ENCODE data around the gene MACROD2. TPM values are rescaled to one million over a fixed set of nuclear protein-coding genes. Genes with fewer than 3 reads are reported as not detected.

Gene MACROD2
- polyA plus RNA-seq, 2 of the 4 experiments (the other 2 are of a cell fraction) = 0.96 to 1.3 TPM

DNA sequence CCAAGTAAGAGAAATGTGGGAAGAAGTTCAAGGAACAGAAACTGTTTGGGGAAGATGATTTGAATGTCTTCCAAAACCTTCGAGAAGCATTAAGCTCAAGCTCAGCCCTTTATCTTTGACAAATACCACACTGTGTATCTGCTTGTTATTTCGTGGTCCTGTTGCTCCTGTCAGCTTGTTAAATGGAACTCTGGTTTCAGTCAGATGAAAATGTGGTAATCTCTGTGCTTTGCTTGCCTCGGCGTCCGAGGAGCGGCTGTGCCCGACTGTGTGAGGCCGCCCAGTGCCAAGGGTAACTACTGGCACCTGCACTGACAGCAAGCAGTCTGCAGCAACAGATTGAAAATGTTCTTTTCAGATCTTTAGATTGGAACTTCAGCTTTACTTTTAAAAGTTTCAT, 920.0 kb downstream of the MACROD2 start:
- H3K4me3 ChIP-seq = no peak overlapping the region
- no peak overlapping the region for H3K27ac ChIP-seq
- no peak for DNase-seq (ENCODE audit: low read depth in 1 of 2, low spot score in 1 of 2)
- ATAC-seq = no peak
- WGBS (ENCODE audit: missing lambda C conversion rate) = 87% methylated on average over 8 of the region's 8 CpGs
- POLR2A ChIA-PET = no interaction called here
- H3K4me2 ChIP-seq = no peak overlapping the region
- TF ChIP-seq NR3C1 (IDR thresholded peaks at IDR 0.05) = no peak
- TF ChIP-seq FOXS1 (CRISPR knock-in tag; IDR thresholded peaks at IDR 0.05) = no peak
- TF ChIP-seq TFCP2L1 (CRISPR knock-in tag; IDR thresholded peaks at IDR 0.05) = no peak
- no peak for TF ChIP-seq HEYL (CRISPR knock-in tag; IDR thresholded peaks at IDR 0.05)
- TF ChIP-seq EHMT2 (IDR thresholded peaks at IDR 0.05; ENCODE audit: low read depth) = no peak
- no peak for TF ChIP-seq JUN (IDR thresholded peaks at IDR 0.05)
- no peak for TF ChIP-seq FOSL2 (IDR thresholded peaks at IDR 0.05)
- no peak for TF ChIP-seq FOSL2 (CRISPR knock-in tag; IDR thresholded peaks at IDR 0.05)
- TF ChIP-seq, protein P1, sequence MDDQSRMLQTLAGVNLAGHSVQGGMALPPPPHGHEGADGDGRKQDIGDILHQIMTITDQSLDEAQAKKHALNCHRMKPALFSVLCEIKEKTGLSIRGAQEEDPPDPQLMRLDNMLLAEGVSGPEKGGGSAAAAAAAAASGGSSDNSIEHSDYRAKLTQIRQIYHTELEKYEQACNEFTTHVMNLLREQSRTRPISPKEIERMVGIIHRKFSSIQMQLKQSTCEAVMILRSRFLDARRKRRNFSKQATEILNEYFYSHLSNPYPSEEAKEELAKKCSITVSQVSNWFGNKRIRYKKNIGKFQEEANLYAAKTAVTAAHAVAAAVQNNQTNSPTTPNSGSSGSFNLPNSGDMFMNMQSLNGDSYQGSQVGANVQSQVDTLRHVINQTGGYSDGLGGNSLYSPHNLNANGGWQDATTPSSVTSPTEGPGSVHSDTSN (IDR thresholded peaks at IDR 0.05) = no peak
- TF ChIP-seq REST (IDR thresholded peaks at IDR 0.05) = no peak
- no peak for TF ChIP-seq CBX8 (IDR thresholded peaks at IDR 0.05)
- TF ChIP-seq MAZ (IDR thresholded peaks at IDR 0.05; ENCODE audit: borderline replicate concordance, low read depth, low read length) = no peak
- TF ChIP-seq RFX5 (IDR thresholded peaks at IDR 0.05) = no peak
- CTCF ChIA-PET = no interaction called here
- peak; percentile 78 for FAIRE-seq
- peaks cover 10% of the 10 kb centered on the region for H3K4me1 ChIP-seq
- H3K9me3 ChIP-seq = no peaks in the 10 kb centered on the region

DNA sequence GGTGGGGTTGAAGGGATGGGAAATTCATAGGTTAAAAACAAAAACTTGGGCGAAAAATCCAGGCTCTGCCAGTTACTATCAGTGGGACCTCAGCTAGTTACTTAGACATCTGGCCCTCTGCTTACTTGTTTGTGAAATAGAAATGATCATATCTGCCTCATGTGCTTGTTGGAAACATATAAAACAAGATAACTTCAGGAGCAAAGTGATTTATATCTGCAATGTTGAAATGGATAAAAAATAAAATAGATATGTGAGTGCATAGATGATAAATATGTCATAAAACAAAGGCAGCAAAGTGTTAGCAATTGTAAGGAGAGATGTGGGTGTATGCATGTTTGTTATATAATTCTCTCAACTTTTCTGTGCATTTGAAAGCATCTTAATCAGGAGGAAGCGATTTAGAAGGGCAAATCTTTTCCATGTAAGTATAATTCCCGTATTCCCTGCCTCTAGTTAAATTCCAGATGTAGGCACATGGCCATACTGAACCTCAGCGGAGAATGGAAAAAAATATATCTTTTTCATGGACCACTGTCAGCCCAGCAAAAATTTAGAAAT, 921.1 kb downstream of the MACROD2 start:
- ChIA-PET CTCF (interaction anchor here (0.6 kb wide), 1 partner anchor 274 kb away, joined by 3 read pairs; no protein-coding TSS in a partner anchor), POLR2A (no interaction called here)
- H3K27ac ChIP-seq = no peak overlapping the region
- WGBS (ENCODE audit: missing lambda C conversion rate) = 70% methylated on average over 4 of the region's 4 CpGs
- H3K4me3 ChIP-seq = no peak overlapping the region
- H3K4me2 ChIP-seq = no peak overlapping the region
- FAIRE-seq (peak; percentile 28), ATAC-seq (no peak), DNase-seq (ENCODE audit: low read depth in 1 of 2, low spot score in 1 of 2) (no peak)
- no peaks in the 10 kb centered on the region for H3K9me3 ChIP-seq
- TF ChIP-seq MAX (IDR thresholded peaks at IDR 0.05) (no peak), TFCP2L1 (CRISPR knock-in tag; IDR thresholded peaks at IDR 0.05) (no peak), FOSB (CRISPR knock-in tag; IDR thresholded peaks at IDR 0.05) (no peak), PHF8 (IDR thresholded peaks at IDR 0.05; ENCODE audit: borderline replicate concordance, low read depth) (no peak)
- TF ChIP-seq, protein P2, sequence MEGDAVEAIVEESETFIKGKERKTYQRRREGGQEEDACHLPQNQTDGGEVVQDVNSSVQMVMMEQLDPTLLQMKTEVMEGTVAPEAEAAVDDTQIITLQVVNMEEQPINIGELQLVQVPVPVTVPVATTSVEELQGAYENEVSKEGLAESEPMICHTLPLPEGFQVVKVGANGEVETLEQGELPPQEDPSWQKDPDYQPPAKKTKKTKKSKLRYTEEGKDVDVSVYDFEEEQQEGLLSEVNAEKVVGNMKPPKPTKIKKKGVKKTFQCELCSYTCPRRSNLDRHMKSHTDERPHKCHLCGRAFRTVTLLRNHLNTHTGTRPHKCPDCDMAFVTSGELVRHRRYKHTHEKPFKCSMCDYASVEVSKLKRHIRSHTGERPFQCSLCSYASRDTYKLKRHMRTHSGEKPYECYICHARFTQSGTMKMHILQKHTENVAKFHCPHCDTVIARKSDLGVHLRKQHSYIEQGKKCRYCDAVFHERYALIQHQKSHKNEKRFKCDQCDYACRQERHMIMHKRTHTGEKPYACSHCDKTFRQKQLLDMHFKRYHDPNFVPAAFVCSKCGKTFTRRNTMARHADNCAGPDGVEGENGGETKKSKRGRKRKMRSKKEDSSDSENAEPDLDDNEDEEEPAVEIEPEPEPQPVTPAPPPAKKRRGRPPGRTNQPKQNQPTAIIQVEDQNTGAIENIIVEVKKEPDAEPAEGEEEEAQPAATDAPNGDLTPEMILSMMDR (IDR thresholded peaks at IDR 0.05) = no peak
- H3K4me1 ChIP-seq = peaks cover 13% of the 10 kb centered on the region

DNA sequence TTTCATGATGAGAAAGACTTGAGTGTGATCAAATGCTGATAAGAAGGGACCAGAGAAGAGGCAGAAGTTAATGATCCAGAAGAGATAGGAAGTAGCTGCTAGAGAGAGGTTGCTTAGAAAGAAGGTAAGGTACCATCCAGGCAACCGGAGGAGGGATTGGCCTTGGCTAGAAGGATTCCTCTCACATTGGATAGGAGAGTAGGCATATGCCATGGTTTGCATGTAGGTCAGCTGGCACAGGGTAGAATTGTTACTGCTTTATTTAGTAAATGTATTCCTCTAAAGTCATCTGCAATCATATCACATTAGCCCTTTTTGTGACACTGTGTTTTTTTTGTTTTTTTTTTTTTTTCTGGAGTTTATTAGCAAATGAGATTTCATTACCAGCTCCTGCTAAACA, 923.0 kb downstream of the MACROD2 start:
- FAIRE-seq = no peak
- no peak for TF ChIP-seq BHLHE40 (IDR thresholded peaks at IDR 0.05; ENCODE audit: low read depth, low read length)
- TF ChIP-seq, protein P1 (IDR thresholded peaks at IDR 0.05) = no peak
- no peak for TF ChIP-seq CEBPB (IDR thresholded peaks at IDR 0.05)
- no peak for TF ChIP-seq EHF (CRISPR knock-in tag; IDR thresholded peaks at IDR 0.05)
- TF ChIP-seq HEYL (CRISPR knock-in tag; IDR thresholded peaks at IDR 0.05) = no peak
- TF ChIP-seq ZC3H11A (IDR thresholded peaks at IDR 0.05) = no peak
- no peak for TF ChIP-seq FOSB (CRISPR knock-in tag; IDR thresholded peaks at IDR 0.05)
- no peak for TF ChIP-seq ATOH8 (CRISPR knock-in tag; IDR thresholded peaks at IDR 0.05; ENCODE audit: low read depth)

More for the DNA sequence above, 923.0 kb downstream of the MACROD2 start:
- WGBS (ENCODE audit: missing lambda C conversion rate) = 89% methylated on average over 1 of the region's 1 CpG
- ChIA-PET POLR2A (no interaction called here), CTCF (no interaction called here)
- ATAC-seq (no peak), DNase-seq (ENCODE audit: low read depth in 1 of 2, low spot score in 1 of 2) (no peak)
- H3K4me1 ChIP-seq = peaks cover 17% of the 10 kb centered on the region
- H3K9me3 ChIP-seq = no peaks in the 10 kb centered on the region
- no peak overlapping the region for H3K4me3 ChIP-seq
- no peak overlapping the region for H3K4me2 ChIP-seq
- no peak overlapping the region for H3K27ac ChIP-seq

Measured in A549 (cell line).